Measurements from ENCODE around the gene CEMIP2. TPM values are rescaled to one million over a fixed set of nuclear protein-coding genes. Genes with fewer than 3 reads are reported as not detected.

The CEMIP2 gene
- total RNA-seq, 1 experiment from 2014 or later = 28.4 TPM

DNA sequence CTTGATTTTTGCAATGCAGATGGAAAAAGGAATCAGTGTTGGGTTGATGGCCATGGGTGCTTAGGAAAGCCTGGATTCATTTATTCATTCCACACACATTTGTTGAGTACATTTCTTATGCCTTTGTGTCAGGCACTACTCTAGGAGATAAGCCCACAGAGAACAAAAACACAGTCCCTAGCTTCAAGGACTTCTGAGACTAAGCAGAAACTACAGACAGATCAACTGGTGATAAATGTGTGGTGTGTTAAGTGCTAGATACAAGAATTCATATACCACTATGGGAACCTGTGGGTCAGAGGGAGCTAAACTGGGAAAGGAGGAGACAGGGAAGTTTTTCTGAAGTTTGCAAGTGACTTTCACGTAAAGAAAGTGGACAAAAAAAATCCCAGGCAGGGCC, 119.9 kb downstream of the CEMIP2 start:
- no peak overlapping the region for H3K4me3 Mint-ChIP-seq (ENCODE audit: unreplicated experiment)
- Histone ChIP-seq H3K36me3 (ENCODE audit: control insufficient read depth, insufficient read depth, low read length) (no peaks in the 10 kb centered on the region), H3K4me1 (no peaks in the 10 kb centered on the region), H3K4me3 (ENCODE audit: low read depth, low read length) (no peak overlapping the region), H3K27me3 (replicated peaks; ENCODE audit: control insufficient read depth, insufficient read depth, low read length) (no peaks in the 10 kb centered on the region), H3K9me3 (no peaks in the 10 kb centered on the region)
- intact Hi-C loops (cut with micrococcal nuclease; ENCODE audit: unreplicated experiment) = no loop called here
- CTCF ChIA-PET = no interaction called here
- no TSS peak for BruUV-seq (replicated peaks)
- no peaks in the 10 kb centered on the region for H3K9me3 Mint-ChIP-seq (ENCODE audit: unreplicated experiment)
- TF ChIP-seq CTCF (IDR thresholded peaks at IDR 0.05; ENCODE audit: insufficient read depth in 1 of 2, low read depth in 1 of 2, low read length in 1 of 2, severe bottlenecking in 1 of 2, unreplicated experiment in 1 of 2) = no peak
- H3K27me3 Mint-ChIP-seq (ENCODE audit: insufficient read depth, unreplicated experiment) = no peaks in the 10 kb centered on the region
- DNase-seq = no peak
- POLR2A ChIA-PET = no interaction called here
- no peak overlapping the region for H3K27ac Mint-ChIP-seq (ENCODE audit: unreplicated experiment)
- H3K36me3 Mint-ChIP-seq (ENCODE audit: insufficient read depth, unreplicated experiment) = no peaks in the 10 kb centered on the region
- no peaks in the 10 kb centered on the region for H3K4me1 Mint-ChIP-seq (ENCODE audit: low read depth, unreplicated experiment)

GRCh38 chr9:71647094-71647591, 121.2 kb downstream of the CEMIP2 start:
- Mint-ChIP-seq H3K27me3 (ENCODE audit: insufficient read depth, unreplicated experiment) (no peaks in the 10 kb centered on the region), H3K27ac (ENCODE audit: unreplicated experiment) (no peak overlapping the region), H3K9me3 (ENCODE audit: unreplicated experiment) (no peaks in the 10 kb centered on the region), H3K36me3 (ENCODE audit: insufficient read depth, unreplicated experiment) (no peaks in the 10 kb centered on the region), H3K4me3 (ENCODE audit: unreplicated experiment) (no peak overlapping the region), H3K4me1 (ENCODE audit: low read depth, unreplicated experiment) (no peaks in the 10 kb centered on the region)
- Histone ChIP-seq H3K9me3 (no peaks in the 10 kb centered on the region), H3K4me1 (no peaks in the 10 kb centered on the region), H3K36me3 (ENCODE audit: control insufficient read depth, insufficient read depth, low read length) (no peaks in the 10 kb centered on the region), H3K27me3 (replicated peaks; ENCODE audit: control insufficient read depth, insufficient read depth, low read length) (no peaks in the 10 kb centered on the region), H3K4me3 (ENCODE audit: low read depth, low read length) (no peak overlapping the region)
- no TSS peak for BruUV-seq (replicated peaks)
- CTCF ChIA-PET = no interaction called here
- TF ChIP-seq CTCF (IDR thresholded peaks at IDR 0.05; ENCODE audit: insufficient read depth in 1 of 2, low read depth in 1 of 2, low read length in 1 of 2, severe bottlenecking in 1 of 2, unreplicated experiment in 1 of 2) = no peak
- intact Hi-C loops (cut with micrococcal nuclease; ENCODE audit: unreplicated experiment) = no loop called here
- POLR2A ChIA-PET = no interaction called here
- no peak for DNase-seq

DNA sequence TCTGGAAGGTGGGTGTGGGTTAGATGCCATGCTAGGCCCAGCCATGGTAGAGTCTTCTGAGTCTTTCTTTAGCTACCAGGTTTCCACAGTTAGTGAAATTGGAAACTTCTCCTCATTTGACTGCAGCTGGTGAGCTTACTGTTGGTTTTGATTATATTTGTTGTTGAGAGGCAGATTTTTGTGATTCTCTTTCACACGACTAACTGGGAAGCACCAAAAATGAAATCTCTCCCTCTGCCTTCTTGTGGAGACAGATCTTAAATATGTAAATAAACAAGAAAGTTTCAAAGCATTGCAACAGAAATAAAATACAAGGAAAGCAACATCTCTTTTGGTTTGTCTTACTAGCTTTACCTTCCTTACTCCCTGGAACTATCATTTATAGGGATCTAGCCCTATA, 122.2 kb downstream of the CEMIP2 start:
- Histone ChIP-seq H3K27me3 (replicated peaks; ENCODE audit: control insufficient read depth, insufficient read depth, low read length) (no peaks in the 10 kb centered on the region), H3K4me1 (no peaks in the 10 kb centered on the region), H3K36me3 (ENCODE audit: control insufficient read depth, insufficient read depth, low read length) (no peaks in the 10 kb centered on the region), H3K9me3 (no peaks in the 10 kb centered on the region), H3K4me3 (ENCODE audit: low read depth, low read length) (no peak overlapping the region)
- Mint-ChIP-seq H3K27ac (ENCODE audit: unreplicated experiment) (no peak overlapping the region), H3K4me1 (ENCODE audit: low read depth, unreplicated experiment) (no peaks in the 10 kb centered on the region), H3K9me3 (ENCODE audit: unreplicated experiment) (no peaks in the 10 kb centered on the region), H3K4me3 (ENCODE audit: unreplicated experiment) (no peak overlapping the region), H3K27me3 (ENCODE audit: insufficient read depth, unreplicated experiment) (no peaks in the 10 kb centered on the region), H3K36me3 (ENCODE audit: insufficient read depth, unreplicated experiment) (no peaks in the 10 kb centered on the region)
- no peak for DNase-seq
- no peak for TF ChIP-seq CTCF (IDR thresholded peaks at IDR 0.05; ENCODE audit: insufficient read depth in 1 of 2, low read depth in 1 of 2, low read length in 1 of 2, severe bottlenecking in 1 of 2, unreplicated experiment in 1 of 2)
- POLR2A ChIA-PET = no interaction called here
- CTCF ChIA-PET = no interaction called here
- BruUV-seq (replicated peaks) = no TSS peak
- intact Hi-C loops (cut with micrococcal nuclease; ENCODE audit: unreplicated experiment) = no loop called here

All from Caco-2 (cell line).